Spleen (tissue), 11 donors: ENCODE results near the gene ITM2C. TPM values are rescaled to one million over a fixed set of nuclear protein-coding genes. Genes with fewer than 3 reads are reported as not detected.
A peak's percentile ranks its signal among the peaks of the same experiment; 100 is the strongest.

Source experiments
- DNase-seq: peaks from one replicate; pipeline ENCODE4 v3.0.0-alpha.2; 2020
- H3K27ac ChIP-seq, 8 donors: fragments of 200-600 bp; sonication (generic) in 7 of 8; 1 replicate in 4 of 8; 2 replicates in 4 of 8; pipeline versions ENCODE4 v1.5.0 to v1.8.0; 2016 to 2021; ENCODE audit warnings: inconsistent platforms in 4 of 8, mild to moderate bottlenecking in 4 of 8, moderate library complexity in 1 of 8
- H3K27me3 ChIP-seq, 7 donors: fragments of 200-600 bp; sonication (generic) in 6 of 7; replicated peaks in 1 of 7; 1 replicate in 4 of 7; 2 replicates in 3 of 7; pipeline versions ENCODE4 v1.5.0 to v1.8.0; 2016 to 2021; ENCODE audit warnings: inconsistent platforms in 3 of 7, mild to moderate bottlenecking in 1 of 7
- H3K36me3 ChIP-seq, 6 donors: fragments of 200-600 bp; sonication (generic) in 5 of 6; 1 replicate in 4 of 6; 2 replicates in 2 of 6; pipeline versions ENCODE4 v1.5.0 to v1.8.0; 2016 to 2021; ENCODE audit warnings: inconsistent platforms in 2 of 6
- H3K4me1 ChIP-seq, 6 donors: fragments of 200-600 bp; sonication (generic) in 5 of 6; 1 replicate in 3 of 6; 2 replicates in 3 of 6; pipeline versions ENCODE4 v1.5.0 to v1.8.0; 2016 to 2021; ENCODE audit warnings: inconsistent platforms in 3 of 6
- H3K4me3 ChIP-seq, 8 donors: fragments of 200-600 bp; sonication (generic) in 7 of 8; 1 replicate in 4 of 8; 2 replicates in 4 of 8; pipeline versions ENCODE4 v1.5.0 to v1.8.0; 2016 to 2021; ENCODE audit warnings: inconsistent platforms in 4 of 8, mild to moderate bottlenecking in 4 of 8, moderate library complexity in 2 of 8
- H3K9me3 ChIP-seq, 8 donors: fragments of 200-600 bp; sonication (generic) in 7 of 8; 1 replicate in 4 of 8; 2 replicates in 4 of 8; pipeline versions ENCODE4 v1.5.0 to v1.8.0; 2016 to 2021; ENCODE audit warnings: inconsistent platforms in 4 of 8
- POLR2A ChIP-seq, 3 donors: fragments of 450-650 bp; IDR thresholded peaks; one replicate each; pipeline ENCODE4 v1.5.1; 2017; ENCODE audit warnings: antibody characterized with exemption in 3 of 3, mild to moderate bottlenecking in 1 of 3
- POLR2AphosphoS5 ChIP-seq, 3 donors: sonication (generic); formaldehyde crosslinking; IDR thresholded peaks; one replicate each; pipeline ENCODE4 v1.5.1; 2017; ENCODE audit warnings: antibody characterized with exemption in 3 of 3
- WGBS, 5 donors: extraction: QIAGEN DNeasy Blood & Tissue Kit in 3 of 5; methylation state at CpG; one replicate each; pipeline versions ENCODE4 v1.1.5 to v1.1.7; 2013 to 2018; 5-methylcytosine and 5-hydroxymethylcytosine counted together
- intact Hi-C: fragments of 100-400 bp; cut with DNase I; formaldehyde crosslinking; loops from one replicate; pipeline ENCODE4 v1.15.0; 2023; ENCODE audit warnings: low total_unique reads
- polyA plus RNA-seq, 3 donors: library from polyadenylated mRNA; stranded (reverse); fragments of 200-250 nt; gene quantifications; one replicate each; pipeline ENCODE4 v1.2.1, GENCODE V29; 2013
- total RNA-seq, 7 donors: library from RNA; depleted of rRNA in 3 of 7; stranded (reverse); fragments of >200 nt in 3 of 7; fragmentation: NEBNext Ultra II Directional in 4 of 7; extraction: Animal tissue kit (Norgen Biotek cat#: 25700) in 4 of 7; gene quantifications; one replicate each; pipeline versions ENCODE4 v1.1.0 to v1.2.1, GENCODE V29; 2016 to 2021
- TF ChIP-seq, protein P1 (sequence below), 11 experiments: fragments of 200-600 bp in 7 of 11; fragments of 450-650 bp in 4 of 11; sonication (generic) in 4 of 11; IDR thresholded peaks in 8 of 11; conservative IDR thresholded peaks in 3 of 11; 1 replicate in 7 of 11; 2 replicates in 4 of 11; pipeline versions ENCODE4 v1.4.0 to v1.8.0; 2016 to 2021; ENCODE audit warnings: antibody characterized with exemption in 11 of 11, inconsistent platforms in 4 of 11, mild to moderate bottlenecking in 1 of 11
- donor health status: healthy with polysubstance abuse.
- donor health status: DM: no; HTN: no; CAD: no; lungs with moderate emphysema.
- donor health status: DM: no; HTN: no; CAD: no.
- donor health status: Bipolar disorder and iron deficiency.
- donor health status: healthy.
- donor health status: DM: no; HTN: no; CAD: no.
- donor health status: DM: yes; HTN: yes; CAD: no.

ITM2C gene
- total and polyA plus RNA-seq, 10 donors: 58.5 to 150 (median 93.7) TPM

DNA sequence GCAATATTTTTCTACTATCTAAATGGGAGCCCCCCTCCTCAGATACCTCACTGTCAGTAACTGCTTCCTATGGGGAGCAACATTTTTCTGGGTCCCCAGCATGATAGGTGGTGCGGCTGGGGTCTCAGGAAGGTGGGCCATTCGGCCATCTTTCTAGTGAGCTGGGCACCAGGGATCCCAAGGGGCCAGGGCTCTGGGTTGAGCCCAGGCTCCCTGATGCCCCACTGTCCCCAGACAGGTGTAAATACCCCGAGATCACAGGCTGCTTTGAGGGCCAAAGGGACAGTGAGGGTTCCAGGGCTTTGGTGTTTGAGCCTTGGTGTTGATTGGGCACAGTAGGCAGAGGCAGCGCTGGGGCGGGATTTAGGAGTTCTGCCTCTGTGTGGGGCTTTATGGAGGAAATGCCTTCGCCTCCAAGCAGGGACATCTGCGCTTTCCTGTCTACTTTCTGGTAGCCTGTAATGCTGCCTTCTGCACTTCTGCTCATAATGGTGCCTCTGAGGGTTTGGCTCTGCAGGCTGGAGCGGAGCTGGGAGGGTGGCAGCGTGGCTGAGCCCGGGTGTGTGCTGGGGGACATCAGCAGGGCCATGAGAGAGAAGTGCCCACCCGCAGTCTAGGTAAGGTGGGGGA lies 5.3 kb downstream of the ITM2C start:
- TF ChIP-seq POLR2A (IDR thresholded peaks at IDR 0.05): no peak
- no peak for TF ChIP-seq POLR2AphosphoS5 (IDR thresholded peaks at IDR 0.05)
- TF ChIP-seq, protein P1, sequence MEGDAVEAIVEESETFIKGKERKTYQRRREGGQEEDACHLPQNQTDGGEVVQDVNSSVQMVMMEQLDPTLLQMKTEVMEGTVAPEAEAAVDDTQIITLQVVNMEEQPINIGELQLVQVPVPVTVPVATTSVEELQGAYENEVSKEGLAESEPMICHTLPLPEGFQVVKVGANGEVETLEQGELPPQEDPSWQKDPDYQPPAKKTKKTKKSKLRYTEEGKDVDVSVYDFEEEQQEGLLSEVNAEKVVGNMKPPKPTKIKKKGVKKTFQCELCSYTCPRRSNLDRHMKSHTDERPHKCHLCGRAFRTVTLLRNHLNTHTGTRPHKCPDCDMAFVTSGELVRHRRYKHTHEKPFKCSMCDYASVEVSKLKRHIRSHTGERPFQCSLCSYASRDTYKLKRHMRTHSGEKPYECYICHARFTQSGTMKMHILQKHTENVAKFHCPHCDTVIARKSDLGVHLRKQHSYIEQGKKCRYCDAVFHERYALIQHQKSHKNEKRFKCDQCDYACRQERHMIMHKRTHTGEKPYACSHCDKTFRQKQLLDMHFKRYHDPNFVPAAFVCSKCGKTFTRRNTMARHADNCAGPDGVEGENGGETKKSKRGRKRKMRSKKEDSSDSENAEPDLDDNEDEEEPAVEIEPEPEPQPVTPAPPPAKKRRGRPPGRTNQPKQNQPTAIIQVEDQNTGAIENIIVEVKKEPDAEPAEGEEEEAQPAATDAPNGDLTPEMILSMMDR (IDR thresholded peaks at IDR 0.05 in 8 of 11, conservative IDR thresholded peaks at IDR 0.05 in 3 of 11): no peak
- intact Hi-C loops: no loop called here
- peaks cover 35 to 100% (median 90%) of the 10 kb centered on the region in 6 donors for H3K4me1 ChIP-seq
- H3K27me3 ChIP-seq: peaks cover 0 to 13% (median 5%) of the 10 kb centered on the region in 7 donors
- 40 to 74% (median 55%) methylated on average over 10 to 11 of the region's 11 CpGs for WGBS, 5 donors
- H3K36me3 ChIP-seq: peaks cover 0 to 7% (median 0%) of the 10 kb centered on the region in 6 donors
- H3K4me3 ChIP-seq: no peak overlapping the region
- no peaks in the 10 kb centered on the region for H3K9me3 ChIP-seq
- DNase-seq: no peak
- H3K27ac ChIP-seq: peak overlapping the region in 3 of 8 donors; percentile 20 to 89 (median 87)

DNA sequence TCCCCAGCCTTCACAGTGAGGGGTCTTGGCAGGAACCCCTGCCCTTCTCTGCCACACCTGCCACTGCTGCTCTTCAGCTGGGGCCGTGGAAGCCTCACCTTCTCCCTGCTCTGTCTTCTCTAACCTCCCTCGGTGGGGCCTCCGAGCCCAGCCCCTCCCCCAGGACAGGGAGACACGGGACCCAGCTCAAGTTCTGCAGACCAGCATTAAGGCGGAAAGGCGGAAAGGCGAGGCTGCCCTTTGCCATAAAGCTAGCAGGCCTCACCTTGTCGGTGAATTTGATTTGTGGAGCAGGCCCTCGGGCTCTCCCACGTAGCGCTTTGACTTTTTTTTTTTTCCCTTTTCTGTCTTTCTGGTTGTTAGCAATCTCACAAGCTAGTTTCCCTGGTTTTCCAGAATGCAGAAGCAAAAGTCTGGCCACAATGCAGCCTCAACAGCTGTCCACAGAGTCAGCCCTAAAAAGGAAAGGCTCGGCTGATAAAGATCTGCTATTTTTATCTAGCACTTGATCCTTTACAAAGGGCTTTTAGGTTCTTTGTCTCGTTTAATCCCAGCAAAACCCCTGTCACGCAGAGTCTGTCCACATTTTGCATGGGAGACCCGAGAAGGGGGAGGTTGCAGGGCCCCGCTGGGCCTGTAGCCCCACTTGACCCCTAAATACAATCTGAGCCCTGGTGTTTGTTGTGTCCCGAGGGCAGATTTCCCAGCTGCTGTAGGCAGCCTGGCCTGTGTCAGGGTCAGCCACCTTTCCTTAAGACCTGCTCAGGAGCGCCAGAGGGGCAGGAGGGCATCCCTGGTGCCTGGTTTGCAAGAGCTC lies 6.0 kb downstream of the ITM2C start:
- peak; percentile 73 for DNase-seq
- Histone ChIP-seq H3K27me3 (peaks cover 0 to 5% (median 2%) of the 10 kb centered on the region in 7 donors), H3K36me3 (peaks cover 0 to 14% (median under 1%) of the 10 kb centered on the region in 6 donors), H3K4me3 (no peak overlapping the region), H3K4me1 (peaks cover 33 to 100% (median 89%) of the 10 kb centered on the region in 6 donors), H3K27ac (peak overlapping the region in 4 of 8 donors; percentile 20 to 89 (median 84)), H3K9me3 (no peaks in the 10 kb centered on the region)
- 37 to 55% (median 45%) methylated on average over 17 to 18 of the region's 18 CpGs for WGBS, 5 donors
- TF ChIP-seq POLR2AphosphoS5 (IDR thresholded peaks at IDR 0.05) (no peak), POLR2A (IDR thresholded peaks at IDR 0.05) (no peak)
- TF ChIP-seq, protein P1 (IDR thresholded peaks at IDR 0.05 in 8 of 11, conservative IDR thresholded peaks at IDR 0.05 in 3 of 11): no peak
- intact Hi-C loops: no loop called here

- WGBS, 5 donors: 79 to 96% (median 85%) methylated on average over 11 to 17 of the region's 17 CpGs
- DNase-seq: peak; percentile 76
- Histone ChIP-seq H3K4me3 (no peak overlapping the region), H3K27ac (peak overlapping the region in 6 of 8 donors; percentile 8 to 89 (median 80)), H3K4me1 (peaks cover 26 to 100% (median 87%) of the 10 kb centered on the region in 6 donors), H3K9me3 (no peaks in the 10 kb centered on the region), H3K36me3 (peaks cover 0 to 22% (median 3%) of the 10 kb centered on the region in 6 donors), H3K27me3 (no peaks in the 10 kb centered on the region)
- TF ChIP-seq, protein P1 (IDR thresholded peaks at IDR 0.05 in 8 of 11, conservative IDR thresholded peaks at IDR 0.05 in 3 of 11): no peak
- TF ChIP-seq POLR2A (IDR thresholded peaks at IDR 0.05): no peak
- peak in 1 of 3 donors; percentile 10 for TF ChIP-seq POLR2AphosphoS5 (IDR thresholded peaks at IDR 0.05)
- intact Hi-C loops: no loop called here
Observed at GRCh38 chr2:230871361-230872150, 6.8 kb downstream of the ITM2C start.
